GM18520 (cell line): ENCODE measurements around the gene RYR2.

Experiments used
- ATAC-seq: cut with Tn5 transposase; IDR thresholded peaks from one replicate; pipeline ENCODE4 v1.9.1; 2021; ENCODE audit not compliant: unreplicated experiment

RYR2 gene

DNA sequence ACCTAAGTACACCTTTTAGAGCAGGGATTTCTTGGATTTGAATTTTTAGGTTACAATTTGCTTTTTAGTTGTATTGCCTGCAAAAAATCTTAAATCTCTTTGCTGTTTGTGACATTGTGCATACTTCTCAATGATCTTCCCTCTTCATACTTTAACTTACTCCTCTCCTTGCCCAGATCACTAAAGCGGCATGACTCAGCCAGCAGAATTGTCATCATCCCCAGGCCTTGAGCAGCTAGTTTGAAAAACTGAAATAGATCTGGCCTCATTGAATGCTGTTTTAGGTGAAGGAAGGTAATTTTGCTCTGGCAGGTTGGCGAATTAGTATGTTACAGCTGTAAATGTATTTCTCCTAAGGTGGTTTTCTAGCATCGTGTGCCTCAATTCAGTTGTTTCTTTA lies 145.9 kb downstream of the RYR2 start:
- no peak for ATAC-seq

DNA sequence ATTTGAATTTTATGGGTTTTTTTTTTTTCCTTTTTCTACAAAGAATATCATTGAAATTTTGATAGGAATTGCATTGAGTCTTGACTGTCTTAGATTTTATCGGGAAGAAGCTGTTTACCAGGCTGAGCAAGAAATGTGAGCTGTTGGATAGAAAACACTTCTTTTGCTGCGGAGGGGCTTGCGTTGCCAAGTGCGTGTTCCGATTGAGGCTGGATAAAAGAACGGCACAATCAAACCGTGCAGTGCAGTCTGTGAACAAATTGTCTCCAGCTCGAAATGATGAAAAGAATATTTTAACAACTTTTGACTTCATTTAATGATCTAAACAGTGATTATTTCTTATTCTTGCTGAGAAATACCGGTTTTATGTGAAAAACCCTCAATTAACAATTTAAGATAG lies 149.4 kb downstream of the RYR2 start:
- no peak for ATAC-seq

DNA sequence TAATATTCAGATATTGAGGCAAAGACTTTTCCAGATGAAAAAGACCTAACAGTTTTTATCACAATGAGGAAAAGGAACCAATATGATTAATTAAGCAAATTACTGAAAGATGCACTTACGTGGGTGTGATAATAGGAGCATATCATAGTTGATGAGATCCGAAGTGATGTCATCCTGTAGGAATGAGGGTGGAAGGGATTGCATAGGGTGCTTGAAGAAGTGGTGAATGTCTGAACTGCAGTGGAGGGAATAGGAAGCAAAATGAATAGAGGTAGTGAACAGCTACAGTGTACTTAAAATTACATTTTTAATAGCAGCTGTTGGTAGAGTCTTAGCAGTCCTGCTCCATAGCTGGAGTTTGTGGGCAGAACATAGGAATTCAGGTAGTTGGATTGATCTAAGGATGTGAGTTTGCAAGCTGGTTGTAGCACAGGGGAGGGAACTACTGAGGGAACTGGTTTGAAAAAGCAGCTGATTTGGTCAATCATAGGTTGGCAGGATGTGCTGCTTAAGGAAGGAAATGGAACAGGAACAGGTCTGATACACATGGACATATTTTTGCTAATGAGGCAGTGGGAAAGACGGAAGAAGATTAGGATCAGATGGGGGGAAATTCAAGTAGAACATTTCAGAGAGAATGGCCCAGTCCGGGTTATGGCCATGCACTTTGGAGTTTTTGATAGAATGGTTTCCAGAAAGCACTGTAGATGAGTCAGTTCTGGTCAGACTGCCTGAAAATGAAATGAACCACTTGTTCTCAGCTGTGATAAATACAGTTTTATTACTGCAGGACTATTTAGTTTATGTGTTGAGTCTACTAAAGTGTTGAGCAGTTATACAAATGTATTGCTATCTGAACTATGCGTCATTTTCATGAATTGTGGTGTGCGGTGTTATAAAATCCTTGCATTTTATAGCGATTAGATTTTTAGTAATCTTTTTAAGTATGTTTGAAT lies 155.8 kb downstream of the RYR2 start:
- ATAC-seq, result no peak

DNA sequence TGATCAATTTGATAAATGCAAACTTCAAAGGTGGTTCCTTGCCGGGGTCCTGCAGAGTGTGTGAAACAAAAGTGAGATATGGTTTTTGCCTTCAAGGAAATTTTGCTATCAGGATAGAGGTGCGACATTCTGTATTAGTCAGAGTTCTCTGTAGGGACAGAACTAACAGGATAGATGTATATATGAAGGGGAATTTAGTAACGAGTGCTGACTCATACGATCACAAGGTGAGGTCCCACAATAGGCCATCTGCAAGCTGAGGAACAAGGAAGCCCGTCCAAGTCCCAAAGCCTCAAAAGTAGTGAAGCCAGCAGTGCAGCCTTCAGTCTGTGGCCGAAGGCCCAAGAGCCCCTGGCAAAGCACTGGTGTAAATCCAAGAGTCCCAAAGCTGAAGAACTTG lies 157.0 kb downstream of the RYR2 start:
- ATAC-seq, result peak; percentile 62

DNA sequence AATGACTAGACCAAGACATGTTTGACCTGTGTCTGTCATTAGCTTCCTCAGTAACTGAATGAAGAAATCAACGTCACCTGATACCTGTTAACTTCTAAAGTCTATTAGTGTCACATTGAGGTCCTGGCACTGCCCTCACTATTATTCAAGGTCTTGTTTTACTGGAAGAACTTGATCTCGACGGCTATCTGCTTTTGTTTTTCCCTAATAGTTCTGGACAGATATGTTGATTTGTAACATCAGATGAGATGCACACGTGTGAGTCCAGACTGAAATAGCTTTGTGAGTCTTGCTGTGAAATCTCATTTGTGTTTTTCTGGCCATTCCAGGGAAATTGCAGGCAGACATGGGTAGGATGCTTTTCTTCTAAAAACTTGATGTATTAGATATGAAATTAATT lies 159.2 kb downstream of the RYR2 start:
- ATAC-seq, result no peak

DNA sequence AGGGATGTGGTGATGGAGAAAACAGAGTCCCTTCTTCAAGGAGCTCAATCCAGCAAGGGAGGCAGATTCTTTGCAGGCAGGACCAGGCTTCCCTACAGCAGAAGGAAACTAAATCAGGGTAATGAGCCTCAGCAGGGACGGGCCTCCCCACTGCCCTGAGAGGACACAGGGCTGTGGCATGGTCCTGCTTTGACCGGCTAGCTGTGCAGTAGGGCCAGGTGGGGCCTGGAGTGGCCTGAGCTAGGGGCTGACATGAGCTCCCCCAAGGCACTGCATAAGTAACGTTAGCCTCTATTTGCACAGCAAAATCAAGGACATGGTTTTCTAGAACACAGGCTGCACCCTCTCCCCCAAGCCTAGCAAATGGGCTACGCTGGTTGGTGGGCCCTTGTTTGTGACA lies 162.9 kb downstream of the RYR2 start:
- no peak for ATAC-seq

DNA sequence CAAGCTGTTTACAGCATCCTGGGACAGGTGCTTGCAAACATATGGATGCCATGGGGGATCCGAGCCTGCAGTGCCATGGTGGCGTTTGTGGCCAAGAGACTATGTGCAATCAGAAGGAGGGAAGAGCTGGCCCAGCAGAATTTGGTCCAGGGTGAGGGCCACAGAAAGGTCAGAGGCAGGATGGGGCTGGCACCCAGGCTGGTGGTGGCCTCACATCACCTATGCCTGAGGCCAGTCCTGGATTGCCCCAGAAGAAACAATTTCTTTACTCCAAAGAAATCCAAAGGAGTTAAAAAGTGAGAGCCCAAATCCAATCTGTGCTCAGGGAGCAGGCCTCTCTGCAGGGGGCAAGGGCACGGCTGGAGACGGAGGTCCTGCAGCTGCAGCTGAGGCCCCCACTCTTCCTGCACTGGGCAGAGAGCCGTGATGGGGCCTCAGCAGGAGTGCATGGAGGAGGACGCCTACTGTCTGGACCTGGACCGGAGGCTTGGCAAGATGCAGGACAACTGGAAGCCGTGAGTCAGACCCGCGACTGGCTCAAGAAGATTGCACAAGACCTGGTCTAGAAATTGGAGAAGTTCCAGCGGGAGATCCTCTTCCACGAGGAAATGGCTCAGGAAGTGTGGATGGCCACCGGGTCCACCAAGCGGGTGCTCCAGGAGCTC lies 163.5 kb downstream of the RYR2 start:
- ATAC-seq, result no peak

DNA sequence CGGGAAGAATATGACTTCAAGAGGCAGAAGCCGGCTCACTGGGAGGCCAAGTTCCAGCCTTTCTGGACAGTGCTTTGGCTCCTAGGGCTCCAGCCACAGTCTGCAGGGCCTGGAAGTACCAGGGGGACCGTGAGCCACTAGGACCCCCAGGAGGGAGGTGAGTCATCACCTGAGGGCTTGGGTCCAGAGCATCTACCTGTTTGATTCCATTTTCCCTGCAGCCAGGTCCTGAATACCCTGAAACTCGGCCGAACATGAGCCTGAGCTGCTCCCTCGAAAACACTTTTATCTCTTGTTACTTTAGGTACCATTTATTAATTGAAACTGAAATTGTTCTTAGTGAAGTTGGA lies 164.1 kb downstream of the RYR2 start:
- ATAC-seq, result no peak

DNA sequence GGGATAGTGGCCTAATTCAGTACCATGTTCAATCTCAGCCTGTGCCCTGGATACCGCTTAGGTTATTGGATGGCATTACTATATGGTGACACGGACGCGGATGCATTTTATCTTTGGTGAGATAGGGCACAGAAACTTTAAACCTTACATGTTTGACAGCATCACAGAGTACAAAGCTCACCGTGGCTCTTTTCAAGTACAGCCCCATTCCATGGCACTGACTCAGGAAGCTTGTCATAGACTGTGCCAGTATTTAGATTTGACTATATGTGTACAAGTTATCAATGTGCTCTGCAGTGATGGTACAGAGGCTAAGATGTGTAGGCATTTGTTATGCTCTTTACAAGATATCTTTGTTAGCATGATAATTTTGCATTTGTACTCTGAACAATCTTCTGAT lies 169.0 kb downstream of the RYR2 start:
- ATAC-seq, result no peak

DNA sequence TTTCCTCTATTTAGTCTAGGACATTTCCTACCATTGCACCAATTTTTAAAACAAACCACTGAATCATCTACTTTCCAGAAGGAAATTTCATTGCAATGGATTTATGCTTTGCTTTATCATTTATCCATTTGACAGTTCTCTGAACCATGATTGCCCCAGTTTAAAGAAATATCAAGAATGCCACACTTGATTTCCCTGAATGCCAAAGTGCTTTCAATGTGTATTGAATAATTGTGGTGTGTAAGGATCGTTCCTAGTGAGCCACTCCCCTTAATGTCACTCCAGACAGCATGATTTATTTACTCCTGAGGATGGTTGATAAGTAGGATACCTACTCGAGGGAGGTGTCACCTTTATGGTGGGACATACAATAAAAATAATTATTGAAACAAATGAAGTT lies 169.6 kb downstream of the RYR2 start:
- ATAC-seq, result no peak

DNA sequence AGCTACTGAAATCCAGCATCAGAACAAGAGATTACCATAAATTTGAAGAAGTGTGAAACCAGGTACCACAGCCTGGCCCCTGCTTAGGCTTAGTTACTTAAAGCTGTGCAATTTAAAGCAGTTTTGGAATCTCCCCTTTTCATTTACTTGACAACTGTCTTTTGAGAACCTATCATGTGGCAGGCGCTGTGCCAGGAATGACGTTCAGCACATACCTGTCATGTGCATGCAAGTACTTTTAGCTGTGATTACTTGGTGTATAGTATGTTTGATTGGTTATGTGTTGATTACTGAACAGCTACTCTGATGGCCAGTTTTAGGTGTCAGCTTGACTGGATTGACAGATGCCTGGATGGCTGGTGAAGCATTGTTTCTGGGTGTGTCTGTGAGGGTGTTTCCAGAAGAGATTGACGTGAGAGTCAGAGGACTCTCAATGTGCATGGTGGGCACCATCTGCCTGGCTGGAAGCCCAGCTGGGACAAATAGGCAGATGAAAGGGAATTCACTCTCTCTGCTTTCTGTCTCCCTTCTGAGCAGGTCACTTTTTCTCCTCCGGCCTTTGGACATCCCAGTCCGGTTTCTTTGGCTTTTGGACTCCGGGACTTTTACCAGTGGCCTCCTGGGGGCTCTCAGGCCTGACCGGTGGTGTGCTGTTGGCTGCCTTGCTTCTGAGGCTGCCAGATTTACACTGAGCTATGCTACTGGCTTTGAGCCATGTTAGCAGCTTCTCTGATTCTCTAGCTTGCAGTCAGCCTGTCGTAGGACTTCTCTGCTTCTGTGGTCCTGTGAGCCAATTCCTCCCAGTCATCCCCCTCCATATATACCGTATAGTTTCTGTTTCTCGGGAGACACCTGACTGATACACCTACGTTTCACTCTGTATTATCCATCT lies 178.0 kb downstream of the RYR2 start:
- no peak for ATAC-seq

DNA sequence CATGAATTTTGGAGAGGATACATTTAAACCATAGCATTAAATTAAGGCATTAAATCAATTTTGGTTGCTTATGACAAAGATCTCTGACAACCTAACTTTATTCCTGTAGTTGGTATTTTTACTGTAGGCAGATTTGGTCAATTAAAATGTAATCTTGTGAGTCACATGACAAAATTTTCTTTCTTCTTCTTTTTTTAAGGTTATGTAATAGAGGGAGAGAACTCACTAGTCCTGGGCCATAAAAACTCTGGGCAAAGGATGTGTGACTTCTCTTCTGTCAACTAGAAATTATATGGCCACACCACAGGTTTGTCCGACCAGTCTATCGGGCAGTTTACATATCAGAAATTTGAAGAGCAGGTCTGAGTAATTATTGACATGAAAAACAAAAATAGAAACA lies 181.4 kb downstream of the RYR2 start:
- ATAC-seq, result no peak

DNA sequence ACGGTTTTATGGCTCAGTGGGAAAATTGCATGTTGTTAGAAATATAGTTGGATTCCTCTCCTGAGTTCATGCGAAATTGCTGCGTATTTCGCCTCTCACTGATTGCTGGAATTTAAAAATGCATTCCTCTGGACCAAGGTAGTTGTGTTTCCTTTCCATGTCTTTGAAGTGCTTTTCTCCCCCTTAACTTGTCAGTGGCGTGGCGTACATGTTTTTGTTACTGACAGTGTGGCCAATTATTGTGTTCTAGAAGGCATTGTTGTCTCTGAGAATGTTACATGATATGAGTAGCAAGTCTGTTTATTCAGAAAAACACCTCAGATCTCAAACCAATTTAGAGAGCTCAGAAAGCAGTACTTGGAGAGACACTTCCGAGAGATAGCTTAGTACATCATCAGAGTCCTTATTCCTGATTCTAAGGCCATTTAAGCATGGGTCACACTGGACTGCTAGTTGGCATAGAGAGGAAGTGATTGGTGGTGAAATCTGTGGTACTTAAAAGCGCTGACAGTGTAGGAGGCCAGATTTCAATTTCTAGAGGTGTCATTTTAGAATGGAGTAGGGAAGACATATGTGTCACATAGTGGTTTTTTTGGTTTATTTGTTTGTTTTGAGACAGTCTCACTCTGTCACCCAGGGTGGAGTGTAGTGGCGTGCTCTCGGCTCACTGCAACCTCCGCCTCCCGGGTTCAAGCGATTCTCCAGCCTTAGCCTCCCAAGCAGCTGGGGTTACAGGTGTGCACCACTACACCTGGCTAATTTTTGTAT lies 184.4 kb downstream of the RYR2 start:
- no peak for ATAC-seq

DNA sequence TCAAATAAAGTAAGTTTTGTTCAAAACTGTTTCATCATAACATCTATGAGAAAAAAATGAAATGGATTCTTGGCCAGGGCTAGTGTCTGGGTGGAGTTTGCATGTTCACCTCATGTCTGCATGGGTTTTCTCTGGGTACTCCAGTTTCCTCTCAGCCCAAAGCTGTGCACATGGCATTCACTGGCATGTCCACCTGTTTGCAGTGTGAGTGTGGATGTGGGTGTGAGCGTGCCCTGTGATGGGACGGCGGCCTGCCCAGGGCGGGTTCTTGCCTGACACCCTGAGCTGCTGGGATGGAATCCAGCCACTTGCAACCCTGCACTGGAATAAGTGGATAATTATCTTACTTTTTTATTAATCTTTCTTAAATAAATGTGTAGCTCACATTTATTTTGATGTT lies 185.5 kb downstream of the RYR2 start:
- no peak for ATAC-seq

DNA sequence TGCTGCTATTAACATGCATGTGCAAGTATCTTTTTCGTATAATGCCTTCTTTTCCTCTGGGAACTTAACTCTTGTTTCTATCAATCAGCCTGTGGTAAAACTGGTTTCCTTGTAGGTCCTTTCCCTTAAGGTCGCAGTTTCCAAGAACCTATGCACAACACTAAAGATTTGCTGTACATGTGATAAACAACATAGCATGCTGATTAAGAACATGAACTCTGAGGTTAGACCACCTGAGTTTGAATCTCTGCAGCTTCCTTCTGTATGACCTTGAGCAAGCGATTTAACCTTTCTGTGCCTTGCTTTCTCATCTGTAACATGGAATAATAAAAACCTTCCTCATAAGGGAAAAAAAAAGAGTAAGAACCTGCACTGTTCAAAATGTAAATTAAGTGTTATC lies 186.4 kb downstream of the RYR2 start:
- no peak for ATAC-seq

DNA sequence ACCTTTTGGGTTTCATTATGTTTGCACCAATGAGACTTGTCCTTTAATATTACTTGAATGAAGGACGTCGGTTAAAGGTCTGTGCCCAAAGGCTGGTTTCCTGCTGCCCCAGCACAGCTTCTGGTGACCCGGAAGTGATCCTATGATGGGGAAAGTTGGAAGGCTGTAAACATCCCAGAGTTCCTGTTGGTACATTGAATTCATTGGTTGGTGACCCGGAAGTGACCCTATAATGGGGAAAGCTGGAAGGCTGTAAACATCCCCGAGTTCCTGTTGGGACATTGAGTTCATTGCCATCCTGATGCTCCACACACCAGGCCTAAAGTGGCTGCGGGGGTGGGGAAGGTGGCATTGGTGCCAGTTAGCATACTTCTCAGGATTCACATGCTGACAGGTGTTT lies 187.3 kb downstream of the RYR2 start:
- ATAC-seq, result no peak

DNA sequence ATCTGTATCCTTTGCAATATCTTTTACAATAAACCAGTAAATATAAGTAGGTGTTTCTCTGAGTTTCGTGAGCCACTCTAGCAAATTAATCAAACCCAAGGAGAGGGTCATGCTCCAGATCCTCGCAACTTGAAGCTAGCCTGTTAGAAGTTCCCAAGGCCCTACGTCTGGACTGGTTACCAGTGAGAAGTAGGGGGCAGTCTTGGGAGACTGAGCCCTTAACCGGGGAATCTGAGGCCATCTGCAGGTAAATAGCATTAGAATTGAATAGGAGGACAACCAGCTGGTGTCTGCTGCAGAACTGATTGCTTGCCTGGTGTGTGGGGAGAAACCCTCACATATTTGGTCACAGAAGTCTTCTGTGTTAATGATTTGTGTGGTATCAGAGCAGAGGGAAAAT lies 190.5 kb downstream of the RYR2 start:
- ATAC-seq, result no peak

DNA sequence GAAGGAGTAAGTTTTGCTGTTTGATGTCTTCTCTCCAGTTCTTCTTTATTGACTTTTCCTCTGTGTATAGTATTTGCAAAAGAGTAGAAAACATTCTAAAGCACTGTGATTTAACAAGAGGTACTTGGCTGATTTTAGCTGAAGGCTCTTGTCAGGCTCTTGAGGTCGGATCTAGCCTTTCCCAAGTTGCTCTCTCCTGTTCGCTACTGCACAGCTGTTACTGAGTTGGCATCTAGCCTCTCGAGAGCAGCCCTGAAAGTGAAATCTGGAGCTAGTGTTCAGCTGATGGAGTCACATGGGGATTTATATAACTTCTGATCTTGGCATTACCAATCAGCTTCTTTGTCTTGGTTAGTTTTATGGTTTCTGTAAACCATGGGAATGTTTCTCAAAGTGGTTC lies 193.1 kb downstream of the RYR2 start:
- no peak for ATAC-seq

DNA sequence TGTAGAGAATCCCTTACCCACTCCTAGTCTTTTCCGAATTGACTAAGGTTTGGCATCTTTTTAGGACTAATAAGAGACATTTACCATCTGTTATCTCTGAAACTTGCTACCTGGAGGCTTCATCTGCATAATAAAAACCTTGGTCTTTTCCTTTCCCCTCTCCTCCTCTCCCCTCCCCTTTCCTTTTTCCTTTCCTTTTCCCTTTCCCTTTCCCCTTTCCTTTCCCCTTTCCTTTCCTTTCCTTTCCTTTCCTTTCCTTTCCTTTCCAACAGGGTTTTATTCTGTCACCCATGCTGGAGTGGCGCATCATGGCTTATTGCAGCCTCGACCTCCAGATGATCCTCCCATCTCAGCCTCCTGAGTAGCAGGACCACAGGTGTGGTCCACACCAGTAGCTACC lies 195.7 kb downstream of the RYR2 start:
- no peak for ATAC-seq

DNA sequence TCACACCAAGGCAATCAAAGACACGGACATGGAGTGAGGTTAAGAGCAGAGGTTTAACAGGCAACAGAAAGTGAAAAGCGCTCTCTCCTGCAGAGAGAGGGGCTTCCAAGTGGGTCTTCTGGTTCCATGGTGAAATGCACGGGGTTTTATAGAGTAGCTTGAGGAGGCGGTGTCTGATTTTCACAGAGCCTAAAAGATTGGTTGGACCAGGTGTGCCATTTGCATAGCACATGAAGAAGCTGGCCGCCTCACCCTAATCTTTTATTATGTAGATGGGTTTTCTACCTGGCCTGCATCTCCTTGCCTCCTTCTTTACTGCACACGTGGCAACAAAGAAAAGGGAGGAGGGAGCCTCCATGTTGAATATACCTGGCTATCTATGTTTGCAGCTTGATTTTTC lies 197.3 kb downstream of the RYR2 start:
- no peak for ATAC-seq

DNA sequence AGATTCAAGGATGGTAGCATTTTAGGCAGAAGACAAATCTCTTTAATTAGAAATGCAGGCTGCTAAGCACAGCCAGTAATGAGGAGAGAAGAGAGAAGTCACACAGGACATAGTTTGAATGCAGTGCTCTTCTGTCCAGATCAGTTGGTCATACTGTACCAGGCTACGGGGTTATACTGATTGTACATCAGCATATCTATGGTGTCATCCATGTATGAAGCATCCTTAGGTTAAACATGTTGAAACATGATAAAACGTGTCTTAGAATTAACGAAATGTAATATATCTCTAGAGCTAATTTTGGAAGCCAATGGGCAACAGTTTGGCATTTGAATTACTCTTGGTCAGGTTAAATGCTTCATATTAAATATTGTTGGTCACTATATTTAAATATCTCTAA lies 199.1 kb downstream of the RYR2 start:
- no peak for ATAC-seq
